ENCODE data around the gene LRMDA.

Gene LRMDA

GRCh38 chr10:76397181-76398042, 966.0 kb downstream of the LRMDA start:
- DNase-seq = no peak

- DNase-seq = no peak
These were observed 966.8 kb downstream of the LRMDA start for GRCh38 chr10:76398043-76398710.

DNA sequence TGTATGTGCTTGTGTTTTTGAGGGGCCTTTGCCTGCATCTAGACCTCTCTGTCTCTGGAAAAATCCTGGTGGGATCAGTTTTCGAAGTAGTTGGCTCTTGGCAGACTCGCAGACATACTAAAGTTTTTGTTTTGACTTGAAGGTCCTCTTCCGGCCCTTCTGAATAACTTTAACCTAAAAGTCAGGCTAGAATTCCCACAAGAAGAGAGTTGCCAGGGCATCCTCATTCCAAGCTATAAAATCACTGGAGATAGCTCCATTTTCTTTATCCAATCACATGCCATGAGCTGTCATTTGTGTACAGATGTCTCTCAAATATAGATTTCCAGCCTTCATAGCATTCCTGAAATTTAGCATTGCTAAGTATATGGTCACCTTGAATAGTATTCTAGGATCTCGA, 967.8 kb downstream of the LRMDA start:
- DNase-seq = no peak

DNA sequence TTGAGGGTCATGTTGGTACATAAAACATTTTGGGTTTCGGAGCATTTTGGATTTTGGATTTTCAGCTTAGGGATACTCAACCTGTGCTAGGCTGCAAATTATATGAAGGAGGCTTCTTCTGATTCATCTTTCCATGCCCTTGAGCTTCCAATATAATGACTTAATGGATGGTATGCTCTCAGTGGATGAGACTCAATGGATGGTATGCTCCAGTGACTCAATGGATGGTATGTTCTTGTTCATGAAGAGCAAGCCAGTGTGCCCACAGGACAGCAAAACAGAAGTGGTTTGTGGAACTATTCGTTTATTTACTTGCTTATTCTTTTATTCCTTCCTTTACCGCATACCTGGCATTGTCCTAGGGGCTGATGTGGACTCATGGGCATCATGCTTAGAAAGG, 969.6 kb downstream of the LRMDA start:
- DNase-seq = no peak

- DNase-seq = no peak
These were observed 972.5 kb downstream of the LRMDA start for GRCh38 chr10:76403912-76404311.

GRCh38 chr10:76404531-76404930, 973.1 kb downstream of the LRMDA start:
- DNase-seq = no peak

DNA sequence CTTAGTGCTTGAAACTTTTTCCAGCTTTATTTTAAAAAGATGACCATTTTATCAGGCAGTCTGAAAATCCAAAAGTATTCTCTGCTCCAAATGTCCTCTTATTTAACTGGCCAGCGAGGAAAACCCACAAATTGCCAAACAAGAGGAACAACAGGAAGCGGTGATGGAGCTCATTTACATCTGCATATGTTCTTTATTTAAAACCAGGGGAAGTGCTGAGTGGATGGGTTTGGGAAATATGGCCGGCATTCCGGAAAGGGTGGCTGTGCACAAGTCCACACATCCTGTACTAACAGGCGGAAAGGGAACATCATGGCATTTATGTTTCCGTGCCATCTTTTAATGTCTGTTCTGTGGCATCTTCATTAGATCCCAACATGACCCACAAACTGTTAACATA, 974.5 kb downstream of the LRMDA start:
- no peak for DNase-seq

GRCh38 chr10:76408646-76409045, 977.2 kb downstream of the LRMDA start:
- DNase-seq = no peak

- DNase-seq = no peak
These were observed 980.5 kb downstream of the LRMDA start for GRCh38 chr10:76411729-76412435.

- DNase-seq = no peak
These were observed 984.1 kb downstream of the LRMDA start for GRCh38 chr10:76415554-76415953.

DNA sequence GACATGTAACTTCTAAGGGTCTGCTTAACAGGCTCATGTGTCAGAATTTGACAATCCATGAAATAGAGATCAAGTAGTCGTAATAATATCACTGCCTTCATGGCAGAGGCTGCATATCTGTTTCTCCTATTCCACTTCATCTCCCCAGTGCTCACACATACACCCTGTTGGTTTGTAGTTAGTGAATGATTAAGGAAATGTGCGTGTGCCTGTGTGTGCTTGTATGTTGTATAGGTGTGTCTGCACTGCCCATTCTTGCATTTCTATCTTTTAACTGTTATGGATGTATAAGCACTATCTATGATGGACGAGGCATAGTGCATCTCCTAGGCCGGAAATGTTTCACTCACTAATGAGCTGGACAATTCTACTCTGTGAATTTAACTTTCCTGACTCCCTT, 985.2 kb downstream of the LRMDA start:
- no peak for DNase-seq

DNA sequence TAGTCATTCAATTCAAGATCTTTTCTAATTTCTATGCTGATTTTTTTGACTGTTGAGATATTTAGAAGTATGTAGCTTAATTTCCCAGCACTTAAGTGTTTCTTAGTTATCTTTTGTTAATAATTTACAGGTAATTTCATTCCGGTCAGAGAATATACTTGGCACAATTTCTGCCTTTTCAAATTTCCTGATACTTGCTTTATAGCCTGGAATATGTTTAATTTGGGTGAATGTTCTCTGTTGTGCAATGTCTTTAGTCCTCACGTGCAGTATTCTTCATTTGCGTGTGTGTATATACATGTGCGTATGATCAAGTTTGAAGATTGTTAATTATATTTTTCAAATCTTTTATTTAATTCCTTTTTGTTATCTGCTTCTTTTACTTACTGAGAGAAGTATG, 989.3 kb downstream of the LRMDA start:
- DNase-seq = no peak

DNA sequence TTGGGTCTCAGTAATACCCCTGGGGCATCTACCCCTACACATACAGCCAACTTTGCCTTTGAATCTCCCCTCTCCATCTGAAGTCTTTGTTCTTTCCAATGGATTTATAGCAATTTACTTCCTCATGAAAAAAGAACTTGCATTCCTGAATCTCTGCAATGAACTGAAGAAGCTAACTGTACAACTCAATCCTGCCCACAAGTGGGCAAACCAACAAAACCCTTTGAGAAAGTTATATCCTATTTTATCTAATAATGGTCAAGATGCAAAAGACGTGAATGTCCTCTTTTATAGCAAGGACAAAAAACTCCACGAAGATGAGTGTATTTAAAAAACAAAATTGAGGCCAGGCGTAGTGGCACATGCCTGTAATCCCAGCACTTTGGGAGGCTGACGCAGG, 991.3 kb downstream of the LRMDA start:
- DNase-seq = no peak

DNA sequence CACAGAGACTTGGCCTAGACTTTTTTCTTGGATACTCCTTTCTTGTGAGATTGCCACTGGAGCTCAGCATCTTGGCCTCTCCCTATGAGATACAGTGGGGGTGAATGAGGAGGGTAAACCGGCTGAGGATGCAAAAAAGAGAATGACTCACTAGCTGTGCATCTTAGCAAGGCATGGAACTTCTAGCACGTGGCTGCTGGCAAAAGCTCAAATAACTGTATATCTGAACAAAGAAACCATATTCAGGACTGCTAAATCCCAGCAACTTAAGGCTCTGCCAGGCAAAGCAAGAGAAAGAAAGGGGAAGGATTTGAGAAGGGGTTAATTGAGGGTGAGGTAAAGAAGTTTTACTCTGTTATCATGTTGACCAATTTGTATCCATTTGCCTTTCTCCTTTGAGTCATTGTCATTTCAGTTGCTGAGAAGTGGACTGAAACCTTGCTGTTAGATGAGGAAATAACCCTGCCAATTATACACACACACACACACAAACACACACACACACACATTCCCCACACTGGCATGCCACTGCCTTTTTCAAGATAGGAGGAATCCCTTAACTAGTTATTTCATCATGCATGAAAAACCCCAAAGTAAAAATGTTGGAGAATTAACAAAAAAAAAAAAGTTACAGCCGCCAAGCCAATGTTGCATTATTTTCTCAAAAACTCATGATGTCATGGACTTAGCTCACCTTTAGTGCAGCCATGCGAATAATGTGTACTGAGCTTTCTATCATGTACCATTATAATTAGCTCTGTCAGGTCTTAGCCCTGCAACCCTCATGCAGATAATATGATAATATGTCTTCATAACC, 997.3 kb downstream of the LRMDA start:
- DNase-seq = no peak

DNA sequence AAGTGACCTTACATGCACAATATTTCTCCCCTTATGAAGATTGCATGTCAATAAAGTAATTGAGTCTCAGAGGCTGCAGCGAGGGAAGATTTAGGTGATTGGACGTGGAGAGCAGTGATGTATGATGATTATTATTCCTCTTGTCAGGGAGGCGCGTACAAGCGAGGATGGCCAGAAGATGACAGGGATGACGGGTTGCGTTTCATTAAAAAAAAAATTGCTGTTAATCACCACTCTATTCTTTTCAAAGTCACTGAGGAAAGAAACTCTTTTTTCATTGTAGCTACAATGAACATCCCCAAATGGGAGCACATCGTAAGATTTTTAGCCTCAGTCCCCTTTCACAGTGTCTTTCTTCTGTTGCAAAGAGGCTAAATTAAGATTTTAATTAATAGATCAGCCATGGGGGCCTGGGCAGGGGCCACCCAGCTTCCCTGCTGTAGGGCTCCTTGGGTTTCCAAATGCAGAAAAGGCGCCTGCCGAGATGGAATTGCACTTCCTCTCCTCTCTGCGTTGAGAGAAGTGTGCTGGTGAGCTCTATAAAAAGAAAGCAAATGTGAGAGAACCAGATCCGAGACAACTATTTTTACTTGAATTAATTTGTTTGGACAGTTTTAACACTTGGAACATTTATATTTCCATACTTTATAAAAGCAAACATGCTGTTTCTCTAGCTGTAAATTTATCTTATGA, 998.1 kb downstream of the LRMDA start:
- no peak for DNase-seq

- no peak for DNase-seq
These were observed 998.7 kb downstream of the LRMDA start for GRCh38 chr10:76430061-76430645.

GRCh38 chr10:76432016-76433012, 1000.9 kb downstream of the LRMDA start:
- no peak for DNase-seq

DNA sequence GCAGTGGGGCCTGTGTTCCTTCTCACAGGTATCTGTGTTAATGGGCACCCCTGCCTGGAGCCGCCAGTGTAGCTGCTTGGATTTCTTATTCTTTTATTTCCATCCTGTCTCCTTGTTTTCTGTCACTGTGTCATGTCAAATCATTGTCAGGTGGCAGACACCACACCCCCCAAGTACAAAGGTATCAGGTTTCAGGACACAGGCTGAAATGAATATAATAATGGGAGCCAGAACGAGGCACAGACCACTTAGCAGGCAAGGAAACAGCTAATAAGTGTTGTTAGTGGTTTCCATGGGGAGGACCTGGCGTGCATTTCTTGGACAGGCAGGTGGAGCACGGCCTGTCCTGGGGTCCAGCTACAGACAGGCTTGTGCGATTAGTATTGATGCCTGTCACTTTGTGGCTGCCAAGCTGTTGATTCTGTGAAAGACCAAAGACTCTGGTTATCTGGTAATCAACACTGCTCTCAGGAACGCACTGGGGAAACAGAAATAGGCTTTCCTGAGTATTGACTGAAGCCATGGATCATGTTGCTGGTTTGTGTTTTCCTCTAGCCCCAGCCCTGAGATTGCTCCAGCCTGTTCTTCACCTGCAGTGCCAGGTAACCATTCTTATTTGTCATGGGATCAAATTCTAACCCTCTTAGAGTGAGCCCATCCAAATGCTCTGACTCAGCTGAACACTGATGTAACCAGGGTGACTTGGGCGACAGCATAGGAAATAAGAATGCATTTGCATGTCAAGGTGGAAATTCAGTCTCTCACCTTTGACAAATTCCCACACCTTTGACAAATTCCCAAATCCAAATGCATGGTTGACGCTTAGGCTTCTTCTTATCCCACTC, 1002.0 kb downstream of the LRMDA start:
- DNase-seq = peak; percentile 83

GRCh38 chr10:76435157-76435556, 1003.7 kb downstream of the LRMDA start:
- DNase-seq = no peak

- no peak for DNase-seq
These were observed 1005.0 kb downstream of the LRMDA start for GRCh38 chr10:76436401-76436811.

Measured in NCI-H2029 treated with DMSO at 0.1 percent for 48 hours (cell line).